ENCODE results near the gene LIX1L.
A peak's percentile ranks its signal among the peaks of the same experiment; 100 is the strongest.
"Not testable (repeated sequence)": the region's sequence is repeated elsewhere in the genome, so short reads cannot be mapped to it uniquely, and the experiment has no call there.

The LIX1L gene

DNA sequence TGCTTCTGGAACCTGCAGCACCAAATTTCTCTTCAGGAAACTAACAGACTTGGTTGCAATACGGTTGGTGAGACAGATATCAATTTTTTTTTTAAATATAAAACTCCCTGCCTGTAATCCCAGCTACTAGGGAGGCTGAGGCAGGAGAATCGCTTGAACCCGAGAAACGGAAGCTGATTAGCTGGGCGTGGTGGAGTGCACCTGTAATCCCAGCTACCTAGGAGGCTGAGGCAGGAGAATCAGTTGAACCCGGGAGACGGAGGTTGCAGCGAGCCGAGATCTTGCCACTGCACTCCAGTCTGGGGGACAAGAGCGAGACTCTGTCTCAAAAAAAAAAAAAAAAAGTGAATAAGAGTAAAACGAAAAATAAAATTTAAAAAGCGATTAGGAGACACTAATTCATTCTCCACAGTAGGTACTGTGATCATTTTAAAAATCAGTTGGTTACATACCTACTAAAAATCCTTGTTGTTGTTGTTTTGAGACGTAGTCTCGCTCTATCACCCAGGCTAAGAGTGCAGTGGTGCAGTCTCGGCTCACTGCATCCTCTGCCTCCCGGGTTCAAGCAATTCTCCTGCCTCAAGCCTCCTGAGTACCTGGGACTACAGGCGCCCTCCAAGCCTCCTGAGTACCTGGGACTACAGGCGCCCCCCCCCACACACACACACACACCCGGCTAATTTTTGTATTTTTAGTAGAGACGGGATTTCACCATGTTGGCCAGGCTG is 29.7 kb downstream of the LIX1L start:
- no peak for DNase-seq

- peak; percentile 97 for DNase-seq
These were observed 30.5 kb downstream of the LIX1L start, which contains the start of gene RBM8A for GRCh38 chr1:145927063-145927886. Gene RBM8A (minus strand): TSS chr1:145927484. CDS start chr1:145927426, 58 bp downstream.

- no peak for DNase-seq
These were observed 31.1 kb downstream of the LIX1L start for GRCh38 chr1:145926686-145927062.

DNA sequence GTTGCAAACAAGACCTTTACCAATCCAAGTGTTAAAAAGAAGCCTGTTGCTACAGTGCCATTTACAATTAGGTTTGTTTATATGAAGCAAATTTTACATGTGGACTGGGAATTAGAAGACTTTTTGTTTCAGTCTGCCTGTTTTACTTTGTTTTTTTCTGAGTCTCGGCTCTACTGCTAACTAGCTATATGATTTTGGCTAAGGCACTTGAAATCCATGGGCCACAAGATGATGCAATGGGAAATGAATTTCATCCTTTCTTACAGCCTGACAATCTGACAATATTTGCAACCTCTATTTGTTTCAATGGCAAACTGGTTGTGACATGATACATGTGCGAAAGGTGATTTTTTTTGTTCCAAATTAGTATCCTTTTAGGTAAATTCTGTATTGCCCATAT is 35.6 kb downstream of the LIX1L start:
- DNase-seq, result no peak

DNA sequence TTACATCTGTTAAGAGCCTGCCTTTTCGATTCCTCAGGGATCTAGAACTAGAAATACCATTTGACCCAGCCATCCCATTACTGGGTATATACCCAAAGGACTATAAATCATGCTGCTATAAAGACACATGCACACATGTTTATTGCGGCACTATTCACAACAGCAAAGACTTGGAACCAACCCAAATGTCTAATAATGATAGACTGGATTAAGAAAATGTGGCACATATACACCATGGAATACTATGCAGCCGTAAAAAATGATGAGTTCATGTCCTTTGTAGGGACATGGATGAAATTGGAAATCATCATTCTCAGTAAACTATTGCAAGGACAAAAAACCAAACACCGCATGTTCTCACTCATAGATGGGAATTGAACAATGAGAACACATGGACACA is 37.5 kb downstream of the LIX1L start:
- DNase-seq, result not testable (repeated sequence)

DNA sequence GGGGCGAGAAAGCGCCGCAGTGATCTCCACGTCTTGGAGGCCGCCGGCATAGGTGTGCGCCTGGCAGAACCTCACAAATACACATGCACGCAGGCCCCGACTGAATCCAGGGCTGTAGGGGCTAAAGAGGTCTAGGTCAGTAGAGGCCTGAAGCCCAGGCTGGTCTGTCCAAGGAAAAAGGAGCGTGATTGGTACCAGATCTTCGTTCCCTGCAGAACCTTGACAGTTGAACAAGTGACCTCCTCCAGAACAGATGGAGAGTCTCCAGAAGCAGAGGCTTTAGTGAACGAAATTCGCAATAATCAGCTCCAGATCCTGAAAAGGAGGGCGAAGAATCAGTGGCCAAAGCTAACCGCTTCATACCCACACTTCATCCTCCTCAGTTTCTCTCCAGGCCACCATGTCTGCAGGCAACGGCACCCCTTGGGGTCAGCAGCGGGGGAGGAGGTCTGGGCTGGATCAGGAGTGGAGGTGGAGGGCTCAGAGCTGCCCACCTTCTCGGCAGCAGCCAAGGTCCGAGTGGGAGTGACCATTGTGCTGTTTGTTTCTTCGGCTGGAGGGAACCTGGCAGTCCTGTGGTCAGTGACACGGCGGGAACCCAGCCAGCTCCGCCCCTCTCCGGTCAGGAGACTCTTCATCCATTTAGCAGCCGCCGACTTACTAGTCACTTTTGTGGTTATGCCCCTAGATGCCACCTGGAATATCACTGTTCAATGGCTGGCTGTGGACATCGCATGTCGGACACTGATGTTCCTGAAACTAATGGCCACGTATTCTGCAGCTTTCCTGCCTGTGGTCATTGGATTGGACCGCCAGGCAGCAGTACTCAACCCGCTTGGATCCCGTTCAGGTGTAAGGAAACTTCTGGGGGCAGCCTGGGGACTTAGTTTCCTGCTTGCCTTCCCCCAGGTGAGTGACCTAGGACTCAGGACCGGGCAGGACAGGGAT is 38.6 kb downstream of the LIX1L start:
- DNase-seq, result no peak

DNA sequence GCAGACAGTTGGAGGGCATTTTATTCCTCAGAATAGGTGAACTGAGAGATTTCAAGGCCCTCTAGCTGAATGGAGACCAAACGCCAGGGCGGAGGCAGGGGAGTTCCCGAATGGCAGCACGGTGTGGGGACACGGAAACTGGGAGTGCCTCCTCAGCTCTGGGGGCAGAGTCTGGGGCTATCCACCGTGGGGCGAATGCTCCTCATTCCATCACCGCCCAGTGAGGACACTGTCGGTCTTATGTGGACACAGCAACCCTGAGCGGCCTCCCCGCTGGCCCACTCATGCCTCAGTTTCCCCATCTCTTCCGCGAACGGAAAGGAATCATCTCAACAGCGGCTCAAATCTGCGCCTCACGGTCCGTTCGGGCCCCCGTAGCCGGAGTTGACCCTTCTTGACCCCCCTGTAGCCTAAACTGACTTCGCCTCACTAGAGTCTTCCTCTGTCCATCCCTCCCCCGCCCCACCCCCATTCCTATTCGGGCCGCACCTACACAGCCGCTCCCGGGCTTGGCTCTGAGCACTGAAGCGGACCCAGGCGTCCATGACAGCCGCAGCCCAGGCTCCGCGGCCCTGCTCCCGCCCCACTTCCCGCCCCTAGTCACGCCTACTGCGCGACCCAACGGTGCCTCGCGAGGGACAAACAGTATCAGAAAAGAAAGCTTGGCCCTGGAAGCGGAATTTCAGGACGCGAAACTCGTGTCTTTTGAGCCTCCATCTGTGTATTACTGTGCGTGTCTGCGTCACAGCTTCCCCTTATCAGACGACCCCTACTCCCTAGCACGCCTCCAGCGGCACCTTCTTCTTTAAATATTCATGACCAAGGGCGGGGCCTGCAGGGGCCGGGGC is 39.4 kb downstream of the LIX1L start, which contains the start of gene PEX11B:
Gene PEX11B, minus strand, starts transcription at position 574 of the 848 bp plus-strand sequence. Its CDS starts 29 bp downstream, at position 545.
- peak; percentile 67 to 75 for DNase-seq

- no peak for DNase-seq
These were observed 40.2 kb downstream of the LIX1L start for GRCh38 chr1:145917595-145917994.

- DNase-seq, result no peak
These were observed 41.1 kb downstream of the LIX1L start for GRCh38 chr1:145916745-145917144.

GRCh38 chr1:145912128-145912641 is 45.6 kb downstream of the LIX1L start:
- no peak for DNase-seq

GRCh38 chr1:145908653-145909052 is 49.2 kb downstream of the LIX1L start:
- DNase-seq, result no peak

DNA sequence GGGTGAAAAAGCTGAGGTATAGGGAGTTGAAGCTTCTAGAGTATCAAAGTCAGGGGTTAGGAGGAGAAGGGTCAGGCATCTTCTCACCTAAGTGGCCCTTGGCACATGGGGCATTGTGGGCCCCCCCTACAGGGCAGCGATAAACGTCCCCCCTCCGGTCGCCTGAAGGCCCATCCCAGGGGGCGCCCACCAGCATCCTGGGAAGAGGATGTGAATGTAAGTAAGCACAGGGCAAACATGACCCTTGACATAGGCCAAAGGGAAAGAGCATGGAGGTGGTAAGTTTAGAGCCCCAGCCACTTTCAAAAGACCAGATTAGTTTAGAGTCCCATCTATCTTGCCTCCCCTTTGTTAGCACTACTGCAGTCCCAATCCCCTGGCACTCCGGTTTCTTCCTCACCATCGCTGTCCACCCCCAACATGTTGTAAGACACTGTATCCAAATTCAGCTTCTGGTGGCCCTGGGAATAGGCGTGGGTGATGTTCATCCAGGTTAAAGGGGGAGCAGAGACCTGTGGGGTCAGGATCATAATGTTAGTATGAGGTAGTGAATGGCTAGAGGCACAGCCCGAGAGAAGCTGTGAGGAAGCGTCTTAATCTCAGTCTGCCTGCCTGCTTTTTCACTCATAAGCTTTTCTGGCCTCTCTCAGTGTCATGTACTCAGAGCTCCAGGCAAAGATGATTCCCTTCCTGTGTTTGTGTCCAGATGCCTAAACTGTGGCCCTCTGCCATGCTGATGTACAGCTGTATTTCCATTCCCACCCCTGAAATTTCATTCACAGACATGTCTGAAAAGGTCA is 50.7 kb downstream of the LIX1L start:
- no peak for DNase-seq

DNA sequence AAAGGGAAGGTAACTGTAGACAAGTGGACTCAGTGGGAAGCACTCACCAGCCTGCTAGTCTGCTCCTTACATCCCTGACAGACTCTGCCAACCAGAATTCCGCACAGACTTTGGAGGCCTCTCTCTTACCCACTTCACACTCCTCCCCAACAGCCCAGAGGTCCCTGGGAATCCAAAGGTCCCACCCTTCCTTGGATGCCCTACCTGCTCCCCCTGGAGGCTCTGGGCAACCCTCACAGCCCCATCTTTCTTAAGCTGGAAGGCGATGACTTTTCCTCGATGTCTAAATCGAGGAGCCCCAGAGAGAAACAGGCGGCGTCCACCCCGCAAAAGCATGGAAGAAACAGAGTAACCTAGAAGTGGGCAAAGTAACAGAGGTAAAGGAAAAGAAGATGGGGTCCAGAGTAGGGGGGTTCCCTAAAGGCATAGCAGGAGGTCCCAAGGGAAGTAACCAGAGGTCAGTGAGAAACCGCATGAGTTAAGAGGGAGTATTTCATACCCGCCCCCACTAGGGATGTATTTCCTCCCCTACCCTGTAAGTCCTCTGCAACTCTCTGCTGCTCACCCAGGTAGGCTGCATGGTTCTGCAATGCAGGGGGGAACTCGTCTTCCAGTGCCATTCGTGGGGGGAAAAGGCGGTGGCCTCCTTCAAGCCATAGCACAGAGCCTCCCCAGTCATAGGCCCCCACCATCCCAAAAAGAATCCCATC is 56.4 kb downstream of the LIX1L start:
- no peak for DNase-seq

GRCh38 chr1:145898756-145899155 is 59.1 kb downstream of the LIX1L start:
- no peak for DNase-seq

DNA sequence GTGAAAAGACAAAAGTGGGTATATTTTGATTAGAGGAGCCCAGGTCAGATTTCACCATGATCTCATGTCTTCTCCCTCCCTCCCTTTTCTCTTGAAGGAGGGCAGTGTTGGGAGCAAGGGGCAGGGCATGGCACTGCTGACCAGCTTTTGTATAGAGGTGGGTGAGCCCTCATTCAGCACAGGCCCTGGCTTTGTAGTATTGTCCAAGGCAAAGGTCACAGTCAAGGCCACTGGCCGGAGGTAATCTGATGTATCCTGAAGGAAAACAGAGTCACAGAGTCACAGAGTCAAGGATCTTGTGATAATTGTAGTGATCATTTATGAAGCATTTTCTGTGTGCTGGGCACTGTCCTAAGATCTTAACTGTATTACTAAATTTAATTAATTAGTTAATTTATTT is 59.8 kb downstream of the LIX1L start:
- DNase-seq, result no peak

GRCh38 chr1:145895471-145895870 is 62.3 kb downstream of the LIX1L start:
- DNase-seq, result no peak

DNA sequence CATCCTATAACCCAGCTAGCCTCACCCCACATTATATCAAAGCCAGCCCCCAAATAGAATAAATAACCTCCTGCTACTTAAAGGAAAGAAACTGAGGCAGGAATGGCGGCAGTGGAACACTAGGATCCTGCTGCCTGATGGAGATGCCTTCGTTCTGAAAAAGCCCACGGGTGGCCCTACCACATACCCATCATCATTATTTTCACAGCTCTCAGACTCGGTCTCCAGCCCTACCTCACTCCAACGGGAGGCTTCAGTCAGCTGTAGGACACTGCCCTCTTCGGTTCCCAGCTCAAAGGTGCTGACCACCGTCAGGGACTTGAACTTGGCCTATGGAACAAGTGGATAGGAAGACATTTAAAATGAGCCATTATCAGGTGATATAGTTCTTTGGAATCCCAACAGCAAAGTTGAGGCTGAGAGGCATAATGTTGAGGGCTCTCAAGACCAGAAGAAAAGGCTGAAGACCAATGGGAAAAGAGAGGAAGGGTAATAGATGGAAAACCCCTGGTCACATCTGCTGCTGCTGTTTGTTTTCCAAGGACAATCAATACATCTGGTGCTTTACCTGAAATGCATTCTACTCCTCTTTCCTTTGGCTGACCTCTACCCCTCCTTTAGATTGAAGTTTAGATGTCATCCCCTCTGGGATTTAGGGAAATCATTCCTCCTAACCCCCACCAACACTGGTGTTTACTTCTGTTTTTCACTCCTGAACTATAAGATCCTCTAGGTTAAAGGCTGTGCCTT is 64.3 kb downstream of the LIX1L start:
- DNase-seq, result no peak

- no peak for DNase-seq
These were observed 65.2 kb downstream of the LIX1L start for GRCh38 chr1:145892486-145893087.

Measured in NCI-H1930 (cell line).